ENCODE results near the gene SLC22A23. TPM values are rescaled to one million over a fixed set of nuclear protein-coding genes. Genes with fewer than 3 reads are reported as not detected.

SLC22A23 gene
- total and polyA plus RNA-seq, 2 donors (not counting 1 experiment from before 2014, with no cell fraction given): 0.18 to 1.4 TPM

- peaks cover 19% of the 10 kb centered on the region for H3K4me1 Mint-ChIP-seq
Measured at GRCh38 chr6:3360727-3361045, 96.2 kb downstream of the SLC22A23 start.

More at GRCh38 chr6:3360727-3361045, 96.2 kb downstream of the SLC22A23 start:
- DNase-seq (no peak), ATAC-seq (ENCODE audit: low read depth) (no peak)
- ChIA-PET CTCF (no interaction called here), POLR2A (no interaction called here)
- H3K9ac ChIP-seq (ENCODE audit: low read length): no peak overlapping the region
- no peaks in the 10 kb centered on the region for H4K20me1 ChIP-seq (ENCODE audit: control insufficient read depth, insufficient read depth, low read length, poor library complexity, severe bottlenecking)
- Mint-ChIP-seq H3K27me3 (peaks cover 9% of the 10 kb centered on the region), H3K9me3 (ENCODE audit: insufficient read depth) (no peaks in the 10 kb centered on the region), H3K27ac (no peak overlapping the region), H3K4me3 (no peak overlapping the region)
- H3K27ac ChIP-seq (ENCODE audit: low read length in 2 of 2): no peak overlapping the region
- H3K79me2 ChIP-seq (ENCODE audit: control insufficient read depth, insufficient read depth, low read length): no peaks in the 10 kb centered on the region
- H2AFZ ChIP-seq (ENCODE audit: insufficient read depth, low read depth, low read length, poor library complexity, severe bottlenecking): no peak overlapping the region
- peaks cover 10 to 12% of the 10 kb centered on the region in 2 donors for H3K4me1 ChIP-seq (ENCODE audit: control insufficient read depth in 2 of 2, insufficient read depth in 2 of 2, low read length in 2 of 2)
- H3K4me2 ChIP-seq (replicated peaks; ENCODE audit: low read depth, low read length, poor library complexity, severe bottlenecking): no peak overlapping the region
- intact Hi-C loops (cut with micrococcal nuclease): no loop called here
- TF ChIP-seq EZH2 (IDR thresholded peaks at IDR 0.05; ENCODE audit: borderline replicate concordance, insufficient read depth, low read depth, low read length, poor library complexity, severe bottlenecking) (no peak), CTCF (IDR thresholded peaks at IDR 0.05) (no peak)
- peaks cover 0 to 3% (median 0%) of the 10 kb centered on the region in 4 experiments for H3K27me3 ChIP-seq (replicated peaks in 1 of 4; ENCODE audit: control extremely low read depth in 1 of 4, control insufficient read depth in 3 of 4, insufficient read depth in 4 of 4, low read length in 3 of 4)
- no peaks in the 10 kb centered on the region for H3K36me3 ChIP-seq (replicated peaks in 1 of 2; ENCODE audit: control extremely low read depth in 1 of 2, control insufficient read depth in 1 of 2, extremely low read depth in 1 of 2, insufficient read depth in 2 of 2, low read length in 1 of 2)
- no peaks in the 10 kb centered on the region for H3K9me3 ChIP-seq (ENCODE audit: control extremely low read depth in 1 of 3, control insufficient read depth in 2 of 3, insufficient read depth in 1 of 3, low read length in 2 of 3)
- WGBS (ENCODE audit: insufficient coverage): 97% methylated on average over 10 of the region's 16 CpGs
- H3K4me3 ChIP-seq (ENCODE audit: control extremely low read depth in 1 of 5, extremely low read depth in 1 of 5, insufficient read depth in 1 of 5, low read depth in 2 of 5, low read length in 4 of 5): no peak overlapping the region
